Measurements from ENCODE around the gene KIAA0513. TPM values are rescaled to one million over a fixed set of nuclear protein-coding genes. Genes with fewer than 3 reads are reported as not detected.

Gene KIAA0513
- total RNA-seq, 1 experiment from 2014 or later, result 7.8 TPM

GRCh38 chr16:85133290-85133599 lies 105.7 kb downstream of the KIAA0513 start:
- H3K4me3 Mint-ChIP-seq, result no peak overlapping the region
- H3K4me1 Mint-ChIP-seq, result peaks cover 27% of the 10 kb centered on the region
- H3K9me3 Mint-ChIP-seq, result 0 out of 2 replicates have a peak, but pooled peaks cover 3% of the 10 kb centered on the region
- ChIA-PET CTCF (no interaction called here), POLR2A (no interaction called here)
- ATAC-seq (no peak), DNase-seq (ENCODE audit: low spot score) (no peak)
- no peaks in the 10 kb centered on the region; the same call in 1 of the 2 replicates for H3K27me3 Mint-ChIP-seq (ENCODE audit: low read depth)
- H3K36me3 Mint-ChIP-seq, result no peaks in the 10 kb centered on the region
- H3K27ac Mint-ChIP-seq, result no peak overlapping the region
- TF ChIP-seq, protein P1, sequence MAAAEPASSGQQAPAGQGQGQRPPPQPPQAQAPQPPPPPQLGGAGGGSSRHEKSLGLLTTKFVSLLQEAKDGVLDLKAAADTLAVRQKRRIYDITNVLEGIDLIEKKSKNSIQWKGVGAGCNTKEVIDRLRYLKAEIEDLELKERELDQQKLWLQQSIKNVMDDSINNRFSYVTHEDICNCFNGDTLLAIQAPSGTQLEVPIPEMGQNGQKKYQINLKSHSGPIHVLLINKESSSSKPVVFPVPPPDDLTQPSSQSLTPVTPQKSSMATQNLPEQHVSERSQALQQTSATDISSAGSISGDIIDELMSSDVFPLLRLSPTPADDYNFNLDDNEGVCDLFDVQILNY (CRISPR knock-in tag; IDR thresholded peaks at IDR 0.05), result no peak
- TF ChIP-seq PREB (CRISPR knock-in tag; IDR thresholded peaks at IDR 0.05; ENCODE audit: borderline replicate concordance), result no peak
- no peak for TF ChIP-seq TCF7 (CRISPR knock-in tag; IDR thresholded peaks at IDR 0.05; ENCODE audit: low read depth)
- no peak for TF ChIP-seq FOXP4 (CRISPR knock-in tag; IDR thresholded peaks at IDR 0.05)
- TF ChIP-seq USF2 (CRISPR knock-in tag; IDR thresholded peaks at IDR 0.05), result no peak
- TF ChIP-seq ZNF263 (CRISPR knock-in tag; IDR thresholded peaks at IDR 0.05; ENCODE audit: low read depth), result no peak
- no peak for TF ChIP-seq CREM (CRISPR knock-in tag; IDR thresholded peaks at IDR 0.05)
- no peak for TF ChIP-seq KAT7 (CRISPR knock-in tag; IDR thresholded peaks at IDR 0.05; ENCODE audit: borderline replicate concordance)
- TF ChIP-seq GRHL2 (CRISPR knock-in tag; IDR thresholded peaks at IDR 0.05; ENCODE audit: insufficient replicate concordance, severe bottlenecking), result no peak
- TF ChIP-seq MYBL2 (CRISPR knock-in tag; IDR thresholded peaks at IDR 0.05), result no peak
- TF ChIP-seq ZNF671 (CRISPR knock-in tag; IDR thresholded peaks at IDR 0.05), result no peak
- TF ChIP-seq, protein P2, sequence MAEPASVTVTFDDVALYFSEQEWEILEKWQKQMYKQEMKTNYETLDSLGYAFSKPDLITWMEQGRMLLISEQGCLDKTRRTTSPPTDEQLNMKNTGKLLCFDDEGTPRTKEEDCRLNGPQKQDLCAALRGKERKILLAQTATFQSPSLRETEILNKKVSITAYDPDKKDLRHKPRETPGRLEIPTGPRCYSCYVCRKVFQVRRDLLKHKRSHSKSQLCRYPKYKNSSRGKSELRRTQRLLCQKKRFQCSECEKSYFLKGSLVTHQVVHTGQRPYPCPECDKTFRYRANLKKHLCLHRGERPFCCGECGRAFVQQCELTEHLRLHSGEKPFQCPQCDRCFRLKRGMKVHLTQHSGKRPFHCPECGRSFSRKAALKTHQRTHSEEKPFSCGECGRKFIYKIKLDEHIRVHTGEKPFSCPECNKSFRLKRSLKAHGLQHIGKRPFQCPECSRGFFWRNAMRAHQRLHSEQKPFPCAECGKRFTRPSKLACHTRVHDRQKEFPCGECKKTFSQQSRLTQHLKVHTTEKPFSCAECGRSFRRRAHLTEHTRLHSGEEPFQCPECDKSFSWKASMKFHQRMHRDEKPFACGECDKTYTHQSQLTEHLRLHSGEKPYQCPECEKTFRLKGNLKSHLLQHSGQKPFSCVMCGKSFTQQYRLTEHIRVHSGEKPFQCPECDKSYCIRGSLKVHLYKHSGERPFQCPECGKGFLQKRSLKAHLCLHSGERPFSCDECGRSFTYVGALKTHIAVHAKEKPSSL (CRISPR knock-in tag; conservative IDR thresholded peaks at IDR 0.05), result no peak
- TF ChIP-seq AFF4 (CRISPR knock-in tag; IDR thresholded peaks at IDR 0.05; ENCODE audit: borderline replicate concordance), result no peak
- no peak for TF ChIP-seq TEAD4 (CRISPR knock-in tag; IDR thresholded peaks at IDR 0.05)
- no peak for TF ChIP-seq HMGA2 (CRISPR knock-in tag; IDR thresholded peaks at IDR 0.05)
- no peak for TF ChIP-seq ZNF416 (CRISPR knock-in tag; IDR thresholded peaks at IDR 0.05)
- TF ChIP-seq, protein P3, sequence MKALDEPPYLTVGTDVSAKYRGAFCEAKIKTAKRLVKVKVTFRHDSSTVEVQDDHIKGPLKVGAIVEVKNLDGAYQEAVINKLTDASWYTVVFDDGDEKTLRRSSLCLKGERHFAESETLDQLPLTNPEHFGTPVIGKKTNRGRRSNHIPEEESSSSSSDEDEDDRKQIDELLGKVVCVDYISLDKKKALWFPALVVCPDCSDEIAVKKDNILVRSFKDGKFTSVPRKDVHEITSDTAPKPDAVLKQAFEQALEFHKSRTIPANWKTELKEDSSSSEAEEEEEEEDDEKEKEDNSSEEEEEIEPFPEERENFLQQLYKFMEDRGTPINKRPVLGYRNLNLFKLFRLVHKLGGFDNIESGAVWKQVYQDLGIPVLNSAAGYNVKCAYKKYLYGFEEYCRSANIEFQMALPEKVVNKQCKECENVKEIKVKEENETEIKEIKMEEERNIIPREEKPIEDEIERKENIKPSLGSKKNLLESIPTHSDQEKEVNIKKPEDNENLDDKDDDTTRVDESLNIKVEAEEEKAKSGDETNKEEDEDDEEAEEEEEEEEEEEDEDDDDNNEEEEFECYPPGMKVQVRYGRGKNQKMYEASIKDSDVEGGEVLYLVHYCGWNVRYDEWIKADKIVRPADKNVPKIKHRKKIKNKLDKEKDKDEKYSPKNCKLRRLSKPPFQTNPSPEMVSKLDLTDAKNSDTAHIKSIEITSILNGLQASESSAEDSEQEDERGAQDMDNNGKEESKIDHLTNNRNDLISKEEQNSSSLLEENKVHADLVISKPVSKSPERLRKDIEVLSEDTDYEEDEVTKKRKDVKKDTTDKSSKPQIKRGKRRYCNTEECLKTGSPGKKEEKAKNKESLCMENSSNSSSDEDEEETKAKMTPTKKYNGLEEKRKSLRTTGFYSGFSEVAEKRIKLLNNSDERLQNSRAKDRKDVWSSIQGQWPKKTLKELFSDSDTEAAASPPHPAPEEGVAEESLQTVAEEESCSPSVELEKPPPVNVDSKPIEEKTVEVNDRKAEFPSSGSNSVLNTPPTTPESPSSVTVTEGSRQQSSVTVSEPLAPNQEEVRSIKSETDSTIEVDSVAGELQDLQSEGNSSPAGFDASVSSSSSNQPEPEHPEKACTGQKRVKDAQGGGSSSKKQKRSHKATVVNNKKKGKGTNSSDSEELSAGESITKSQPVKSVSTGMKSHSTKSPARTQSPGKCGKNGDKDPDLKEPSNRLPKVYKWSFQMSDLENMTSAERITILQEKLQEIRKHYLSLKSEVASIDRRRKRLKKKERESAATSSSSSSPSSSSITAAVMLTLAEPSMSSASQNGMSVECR (CRISPR knock-in tag; IDR thresholded peaks at IDR 0.05; ENCODE audit: borderline replicate concordance), result no peak
- no peak for TF ChIP-seq NR3C1 (CRISPR knock-in tag; conservative IDR thresholded peaks at IDR 0.05; ENCODE audit: low read depth)
- TF ChIP-seq, protein P4, sequence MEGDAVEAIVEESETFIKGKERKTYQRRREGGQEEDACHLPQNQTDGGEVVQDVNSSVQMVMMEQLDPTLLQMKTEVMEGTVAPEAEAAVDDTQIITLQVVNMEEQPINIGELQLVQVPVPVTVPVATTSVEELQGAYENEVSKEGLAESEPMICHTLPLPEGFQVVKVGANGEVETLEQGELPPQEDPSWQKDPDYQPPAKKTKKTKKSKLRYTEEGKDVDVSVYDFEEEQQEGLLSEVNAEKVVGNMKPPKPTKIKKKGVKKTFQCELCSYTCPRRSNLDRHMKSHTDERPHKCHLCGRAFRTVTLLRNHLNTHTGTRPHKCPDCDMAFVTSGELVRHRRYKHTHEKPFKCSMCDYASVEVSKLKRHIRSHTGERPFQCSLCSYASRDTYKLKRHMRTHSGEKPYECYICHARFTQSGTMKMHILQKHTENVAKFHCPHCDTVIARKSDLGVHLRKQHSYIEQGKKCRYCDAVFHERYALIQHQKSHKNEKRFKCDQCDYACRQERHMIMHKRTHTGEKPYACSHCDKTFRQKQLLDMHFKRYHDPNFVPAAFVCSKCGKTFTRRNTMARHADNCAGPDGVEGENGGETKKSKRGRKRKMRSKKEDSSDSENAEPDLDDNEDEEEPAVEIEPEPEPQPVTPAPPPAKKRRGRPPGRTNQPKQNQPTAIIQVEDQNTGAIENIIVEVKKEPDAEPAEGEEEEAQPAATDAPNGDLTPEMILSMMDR (IDR thresholded peaks at IDR 0.05), result no peak

All from WTC11 (cell line).